Glutamatergic neuron (in vitro differentiated cells): ENCODE measurements around the gene MAP3K6. TPM values are rescaled to one million over a fixed set of nuclear protein-coding genes. Genes with fewer than 3 reads are reported as not detected.

Source experiments
- DNase-seq: peaks from one replicate; pipeline ENCODE4 v3.0.0; 2022
- H3K27ac Mint-ChIP-seq: one replicate; pipeline ENCODE4 v1.8.0; 2020; ENCODE audit warnings: mild to moderate bottlenecking, mixed read lengths, inconsistent platforms; ENCODE audit not compliant: unreplicated experiment
- H3K27me3 Mint-ChIP-seq: one replicate; pipeline ENCODE4 v1.8.0; 2020; ENCODE audit warnings: mild to moderate bottlenecking, moderate library complexity, mixed read lengths, inconsistent platforms; ENCODE audit not compliant: unreplicated experiment
- H3K36me3 Mint-ChIP-seq: one replicate; pipeline ENCODE4 v1.8.0; 2020; ENCODE audit warnings: mild to moderate bottlenecking, mixed read lengths, inconsistent platforms; ENCODE audit not compliant: unreplicated experiment
- H3K4me1 Mint-ChIP-seq: one replicate; pipeline ENCODE4 v1.8.0; 2020; ENCODE audit warnings: mild to moderate bottlenecking, low read depth, mixed read lengths, inconsistent platforms; ENCODE audit not compliant: unreplicated experiment
- H3K4me3 Mint-ChIP-seq: one replicate; pipeline ENCODE4 v1.8.0; 2020; ENCODE audit warnings: mild to moderate bottlenecking, mixed read lengths, inconsistent platforms; ENCODE audit not compliant: unreplicated experiment
- H3K9me3 Mint-ChIP-seq: one replicate; pipeline ENCODE4 v1.8.0; 2020; ENCODE audit warnings: mild to moderate bottlenecking, moderate library complexity, mixed read lengths, inconsistent platforms; ENCODE audit not compliant: unreplicated experiment
- total RNA-seq: library from RNA; stranded (reverse); fragmentation: NEBNext Ultra II Directional; extraction: Animal tissue kit (Norgen Biotek cat#: 25700); gene quantifications from one replicate; pipeline ENCODE4 v1.2.1, GENCODE V29; 2021; ENCODE audit not compliant: unreplicated experiment
- TF ChIP-seq, protein P1 (sequence below): fragments of 200-600 bp; sonication (generic); IDR thresholded peaks from one replicate; pipeline ENCODE4 v1.5.0; 2021; ENCODE audit not compliant: partially characterized antibody, unreplicated experiment

MAP3K6 gene
- total RNA-seq, 1 donor from 2014 or later, result 10.0 TPM

- TF ChIP-seq, protein P1, sequence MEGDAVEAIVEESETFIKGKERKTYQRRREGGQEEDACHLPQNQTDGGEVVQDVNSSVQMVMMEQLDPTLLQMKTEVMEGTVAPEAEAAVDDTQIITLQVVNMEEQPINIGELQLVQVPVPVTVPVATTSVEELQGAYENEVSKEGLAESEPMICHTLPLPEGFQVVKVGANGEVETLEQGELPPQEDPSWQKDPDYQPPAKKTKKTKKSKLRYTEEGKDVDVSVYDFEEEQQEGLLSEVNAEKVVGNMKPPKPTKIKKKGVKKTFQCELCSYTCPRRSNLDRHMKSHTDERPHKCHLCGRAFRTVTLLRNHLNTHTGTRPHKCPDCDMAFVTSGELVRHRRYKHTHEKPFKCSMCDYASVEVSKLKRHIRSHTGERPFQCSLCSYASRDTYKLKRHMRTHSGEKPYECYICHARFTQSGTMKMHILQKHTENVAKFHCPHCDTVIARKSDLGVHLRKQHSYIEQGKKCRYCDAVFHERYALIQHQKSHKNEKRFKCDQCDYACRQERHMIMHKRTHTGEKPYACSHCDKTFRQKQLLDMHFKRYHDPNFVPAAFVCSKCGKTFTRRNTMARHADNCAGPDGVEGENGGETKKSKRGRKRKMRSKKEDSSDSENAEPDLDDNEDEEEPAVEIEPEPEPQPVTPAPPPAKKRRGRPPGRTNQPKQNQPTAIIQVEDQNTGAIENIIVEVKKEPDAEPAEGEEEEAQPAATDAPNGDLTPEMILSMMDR, result peak; percentile 43
- Mint-ChIP-seq H3K36me3 (no peaks in the 10 kb centered on the region), H3K27me3 (peaks cover 4% of the 10 kb centered on the region), H3K4me3 (no peak overlapping the region), H3K9me3 (peaks cover 3% of the 10 kb centered on the region), H3K27ac (no peak overlapping the region), H3K4me1 (peaks cover 4% of the 10 kb centered on the region)
- DNase-seq, result no peak
These were observed 6.3 kb upstream of the MAP3K6 start for GRCh38 chr1:27372808-27373690.

- H3K27ac Mint-ChIP-seq, result no peak overlapping the region
- no peak for DNase-seq
- H3K27me3 Mint-ChIP-seq, result peaks cover 4% of the 10 kb centered on the region
- TF ChIP-seq, protein P1, result no peak
- H3K4me3 Mint-ChIP-seq, result no peak overlapping the region
- H3K4me1 Mint-ChIP-seq, result peaks cover 2% of the 10 kb centered on the region
- no peaks in the 10 kb centered on the region for H3K36me3 Mint-ChIP-seq
- no peaks in the 10 kb centered on the region for H3K9me3 Mint-ChIP-seq
These were observed 5.5 kb upstream of the MAP3K6 start for GRCh38 chr1:27372022-27372807.

DNA sequence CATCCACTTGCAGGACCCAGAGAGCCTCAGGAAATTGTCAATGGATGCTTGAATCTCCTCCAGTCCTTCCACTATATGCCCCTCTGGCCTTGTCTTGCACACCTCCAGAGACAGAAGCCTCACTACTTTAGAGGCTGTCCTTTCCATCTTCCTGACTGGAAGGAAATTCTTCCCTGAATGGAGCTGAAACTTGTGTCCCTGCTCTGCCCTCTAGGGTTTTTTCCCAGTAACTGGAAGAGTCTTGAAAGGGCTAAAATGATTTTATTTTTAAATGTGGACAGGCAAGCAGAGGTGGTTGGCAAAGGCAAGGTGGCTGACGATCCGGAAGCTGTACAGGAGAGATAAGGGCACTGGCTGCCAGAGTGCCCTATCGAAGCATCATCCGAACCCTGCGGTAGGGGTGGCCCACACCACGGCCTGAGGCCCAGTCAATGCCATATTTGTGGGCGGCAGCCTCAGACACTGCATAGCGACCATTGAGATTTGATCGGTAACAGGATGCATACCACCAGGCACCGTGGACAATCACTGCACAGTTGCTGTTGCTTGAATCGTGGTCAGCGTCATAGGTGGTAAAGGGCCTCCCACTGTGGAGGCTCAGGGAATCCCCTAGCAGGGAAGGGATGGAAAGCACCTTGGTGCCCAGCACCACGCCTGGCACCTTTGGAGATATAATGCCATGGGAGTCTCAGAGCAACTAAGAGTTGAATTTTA, 2.3 kb upstream of the MAP3K6 start:
- Mint-ChIP-seq H3K36me3 (no peaks in the 10 kb centered on the region), H3K4me3 (no peak overlapping the region), H3K9me3 (no peaks in the 10 kb centered on the region), H3K4me1 (peaks cover 8% of the 10 kb centered on the region), H3K27ac (no peak overlapping the region), H3K27me3 (peaks cover 6% of the 10 kb centered on the region)
- DNase-seq, result no peak
- TF ChIP-seq, protein P1, result no peak

- H3K36me3 Mint-ChIP-seq, result no peaks in the 10 kb centered on the region
- peak overlapping the region; percentile 39 for H3K4me3 Mint-ChIP-seq
- peaks cover 8% of the 10 kb centered on the region for H3K4me1 Mint-ChIP-seq
- DNase-seq, result no peak
- peaks cover under 1% of the 10 kb centered on the region for H3K9me3 Mint-ChIP-seq
- no peak overlapping the region for H3K27ac Mint-ChIP-seq
- TF ChIP-seq, protein P1, result no peak
- H3K27me3 Mint-ChIP-seq, result peaks cover 6% of the 10 kb centered on the region
These were observed 444 bp upstream of the MAP3K6 start for GRCh38 chr1:27367160-27367650.
